OCI-LY3 (cell line): ENCODE results near the gene ECE1.

Source experiments
- H2AFZ ChIP-seq: fragments of 200-600, 300-600 bp; shearing (Covaris generic); 2 replicates; pipeline ENCODE4 v1.6.0; 2014; ENCODE audit warnings: antibody characterized with exemption, low read depth, low read length
- H3K27ac ChIP-seq: fragments of 200-600, 300-600 bp; sonication (generic); 2 replicates; pipeline ENCODE4 v1.5.1; 2014; ENCODE audit warnings: mild to moderate bottlenecking, low read length, moderate library complexity, mixed read lengths
- H3K27me3 ChIP-seq: fragments of 200-600, 300-600 bp; sonication (generic); 2 replicates; pipeline ENCODE4 v1.6.1; 2014; ENCODE audit warnings: low read depth, low read length, mixed read lengths
- H3K36me3 ChIP-seq: fragments of 200-600, 300-600 bp; sonication (generic); replicated peaks from 2 replicates; pipeline ENCODE3; 2014; ENCODE audit warnings: low read depth, low read length, mixed read lengths
- H3K4me1 ChIP-seq: fragments of 300-600, 200-600 bp; sonication (generic); 2 replicates; pipeline ENCODE4 v1.6.1; 2014; ENCODE audit warnings: low read length, mixed read lengths
- H3K4me2 ChIP-seq: fragments of 200-600, 300-600 bp; sonication (generic); 2 replicates; pipeline ENCODE4 v1.6.1; 2014; ENCODE audit warnings: low read length, mixed read lengths
- H3K4me3 ChIP-seq: fragments of 300-600, 200-600 bp; sonication (generic); 2 replicates; pipeline ENCODE4 v1.5.1; 2014; ENCODE audit warnings: antibody characterized with exemption, mild to moderate bottlenecking, low read length, moderate library complexity
- H3K79me2 ChIP-seq: fragments of 300-600, 200-600 bp; shearing (Covaris generic); 2 replicates; pipeline ENCODE4 v1.6.1; 2014; ENCODE audit warnings: mild to moderate bottlenecking, low read length, mixed read lengths
- H3K9ac ChIP-seq: fragments of 300-600, 200-600 bp; shearing (Covaris generic); 2 replicates; pipeline ENCODE4 v1.6.0; 2014; ENCODE audit warnings: mild to moderate bottlenecking, low read length, moderate library complexity
- H3K9me3 ChIP-seq: fragments of 200-600, 300-600 bp; shearing (Covaris generic); 2 replicates; pipeline ENCODE4 v1.6.1; 2014; ENCODE audit warnings: low read length, mixed read lengths; ENCODE audit not compliant: insufficient read depth
- H4K20me1 ChIP-seq: fragments of 200-600, 300-600 bp; sonication (generic); 2 replicates; pipeline ENCODE4 v1.6.1; 2016; ENCODE audit warnings: low read length, mixed read lengths; ENCODE audit not compliant: insufficient read depth
- EZH2phosphoT487 ChIP-seq: fragments of 200-600 bp; shearing (Covaris generic); IDR thresholded peaks from 2 replicates; pipeline ENCODE4 v1.6.1; 2018; ENCODE audit warnings: antibody characterized with exemption, mixed run types, low read depth
- TF ChIP-seq, protein P1 (sequence below): fragments of 200-600, 300-600 bp; sonication (generic); IDR thresholded peaks from 2 replicates; pipeline ENCODE4 v1.5.1; 2014; ENCODE audit warnings: antibody characterized with exemption, low read length, low read depth

Gene ECE1

DNA sequence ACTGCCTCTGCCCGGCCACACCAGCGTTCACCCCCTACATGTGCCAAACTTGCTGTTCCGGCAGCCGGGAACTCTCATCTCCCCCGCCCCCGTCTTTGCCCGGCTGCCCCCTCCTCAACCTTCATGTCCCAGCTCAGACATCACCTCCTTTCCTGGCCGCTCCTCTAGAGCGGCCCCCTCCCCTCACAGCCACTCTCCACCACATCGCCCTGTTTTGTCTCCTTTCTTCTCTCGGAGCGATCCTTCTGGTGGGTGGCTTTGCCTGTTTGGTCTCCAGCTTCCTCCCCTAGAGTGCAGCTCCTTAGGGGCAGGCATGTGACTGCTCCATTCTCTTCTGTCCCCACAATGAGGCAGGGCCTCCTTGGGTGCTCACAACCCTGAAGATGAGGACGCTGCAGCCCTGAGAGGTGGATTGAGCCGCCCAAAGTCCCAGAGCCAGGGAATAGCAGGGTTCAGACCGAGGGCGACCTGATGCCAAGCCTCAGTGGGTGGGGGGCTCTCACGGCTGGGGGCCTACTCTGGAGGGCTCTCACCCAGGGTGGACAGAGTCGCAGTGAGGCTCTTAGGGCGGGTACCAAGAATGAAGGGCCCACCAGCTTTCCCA lies 44.9 kb upstream of the ECE1 start:
- Histone ChIP-seq H3K4me2 (peak overlapping the region; percentile 98), H3K27me3 (no peaks in the 10 kb centered on the region), H3K9me3 (no peaks in the 10 kb centered on the region), H3K79me2 (peaks cover 95% of the 10 kb centered on the region), H3K36me3 (peaks cover 3% of the 10 kb centered on the region), H3K4me1 (peaks cover 24% of the 10 kb centered on the region), H3K9ac (peak overlapping the region; percentile 76), H3K27ac (0 out of 2 replicates have a peak overlapping the region, but pooled peaks have one; percentile 20), H2AFZ (no peak overlapping the region), H3K4me3 (peak overlapping the region; percentile 79), H4K20me1 (peaks cover 45% of the 10 kb centered on the region)
- TF ChIP-seq, protein P1, sequence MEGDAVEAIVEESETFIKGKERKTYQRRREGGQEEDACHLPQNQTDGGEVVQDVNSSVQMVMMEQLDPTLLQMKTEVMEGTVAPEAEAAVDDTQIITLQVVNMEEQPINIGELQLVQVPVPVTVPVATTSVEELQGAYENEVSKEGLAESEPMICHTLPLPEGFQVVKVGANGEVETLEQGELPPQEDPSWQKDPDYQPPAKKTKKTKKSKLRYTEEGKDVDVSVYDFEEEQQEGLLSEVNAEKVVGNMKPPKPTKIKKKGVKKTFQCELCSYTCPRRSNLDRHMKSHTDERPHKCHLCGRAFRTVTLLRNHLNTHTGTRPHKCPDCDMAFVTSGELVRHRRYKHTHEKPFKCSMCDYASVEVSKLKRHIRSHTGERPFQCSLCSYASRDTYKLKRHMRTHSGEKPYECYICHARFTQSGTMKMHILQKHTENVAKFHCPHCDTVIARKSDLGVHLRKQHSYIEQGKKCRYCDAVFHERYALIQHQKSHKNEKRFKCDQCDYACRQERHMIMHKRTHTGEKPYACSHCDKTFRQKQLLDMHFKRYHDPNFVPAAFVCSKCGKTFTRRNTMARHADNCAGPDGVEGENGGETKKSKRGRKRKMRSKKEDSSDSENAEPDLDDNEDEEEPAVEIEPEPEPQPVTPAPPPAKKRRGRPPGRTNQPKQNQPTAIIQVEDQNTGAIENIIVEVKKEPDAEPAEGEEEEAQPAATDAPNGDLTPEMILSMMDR = no peak
- no peak for TF ChIP-seq EZH2phosphoT487

DNA sequence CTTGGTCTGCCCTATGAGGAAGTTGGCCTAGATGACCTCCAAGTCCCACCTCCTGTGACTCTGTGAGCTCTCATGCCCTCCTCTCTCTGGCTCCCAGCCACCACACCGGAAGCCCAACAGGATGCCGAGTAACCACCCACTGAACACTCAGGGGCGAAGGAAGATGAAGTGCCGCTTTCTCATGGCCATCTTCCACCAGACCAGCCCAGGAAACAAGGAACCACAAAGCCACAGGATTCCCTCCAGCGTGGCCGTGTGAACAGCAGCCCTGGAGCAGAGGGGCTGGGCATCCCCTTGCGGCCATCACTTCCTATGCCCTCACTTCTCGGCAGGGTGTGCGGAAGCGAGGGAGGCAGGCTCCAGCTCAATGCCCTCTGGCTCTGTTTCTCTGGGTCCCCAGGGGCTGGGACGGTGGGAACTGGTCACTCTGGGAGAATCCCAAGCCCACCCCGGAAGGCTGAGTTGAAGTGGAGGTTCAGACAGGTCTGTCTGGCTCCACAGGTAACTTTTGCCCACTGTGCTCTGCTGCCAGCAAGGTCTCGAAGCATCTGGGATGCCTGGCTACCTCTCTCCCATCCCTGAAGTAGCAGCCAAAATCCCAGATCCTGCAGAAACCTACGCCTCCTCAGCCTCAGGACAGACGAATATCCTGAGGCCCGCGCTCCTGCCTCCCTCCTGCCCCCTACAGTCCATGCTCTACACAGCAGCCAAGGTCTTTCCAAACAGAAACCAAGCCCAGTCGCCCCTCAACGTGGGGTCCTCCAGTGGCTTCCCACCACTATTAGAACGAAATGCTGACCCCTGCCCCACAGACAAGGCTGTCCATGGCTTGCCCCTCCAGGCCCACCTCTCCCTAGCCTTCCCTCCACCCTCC lies 44.2 kb upstream of the ECE1 start:
- peak overlapping the region; percentile 98 for H3K4me2 ChIP-seq
- H3K27me3 ChIP-seq = no peaks in the 10 kb centered on the region
- H4K20me1 ChIP-seq = peaks cover 41% of the 10 kb centered on the region
- H3K27ac ChIP-seq = peak overlapping the region; percentile 68
- peak overlapping the region; percentile 79 for H3K4me3 ChIP-seq
- no peaks in the 10 kb centered on the region for H3K9me3 ChIP-seq
- no peak for TF ChIP-seq EZH2phosphoT487
- TF ChIP-seq, protein P1 = peak; percentile 55
- peaks cover 27% of the 10 kb centered on the region for H3K4me1 ChIP-seq
- H3K36me3 ChIP-seq = peaks cover 3% of the 10 kb centered on the region
- H3K79me2 ChIP-seq = peaks cover 92% of the 10 kb centered on the region
- peak overlapping the region; percentile 76 for H3K9ac ChIP-seq
- H2AFZ ChIP-seq = no peak overlapping the region

DNA sequence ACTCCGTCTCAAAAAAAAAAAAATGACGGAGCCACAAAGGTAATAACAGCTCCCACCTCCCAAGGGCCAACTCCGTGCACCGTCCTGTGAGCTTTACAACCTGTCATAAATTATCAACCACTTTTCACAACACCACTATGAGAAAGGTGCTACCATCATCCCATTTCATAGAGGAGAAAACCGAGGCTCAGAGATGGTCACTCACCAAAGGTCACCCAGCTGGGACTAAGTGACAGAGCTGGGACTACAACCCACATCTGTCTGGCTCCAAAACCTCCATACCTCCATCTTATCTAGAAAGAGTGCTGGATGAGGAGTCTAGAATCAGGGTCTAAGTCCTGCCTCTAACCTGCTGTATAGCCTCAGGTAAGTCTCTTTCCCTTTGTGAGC lies 43.6 kb upstream of the ECE1 start:
- Histone ChIP-seq H3K27me3 (no peaks in the 10 kb centered on the region), H3K4me2 (peak overlapping the region; percentile 98), H3K79me2 (peaks cover 92% of the 10 kb centered on the region), H3K9me3 (no peaks in the 10 kb centered on the region), H4K20me1 (peaks cover 37% of the 10 kb centered on the region), H3K4me3 (peak overlapping the region; percentile 79), H3K27ac (peak overlapping the region; percentile 68), H3K4me1 (peaks cover 29% of the 10 kb centered on the region), H3K9ac (peak overlapping the region; percentile 76; the same call in 1 of the 2 replicates), H2AFZ (no peak overlapping the region), H3K36me3 (peaks cover 3% of the 10 kb centered on the region)
- no peak for TF ChIP-seq EZH2phosphoT487
- TF ChIP-seq, protein P1 = no peak

DNA sequence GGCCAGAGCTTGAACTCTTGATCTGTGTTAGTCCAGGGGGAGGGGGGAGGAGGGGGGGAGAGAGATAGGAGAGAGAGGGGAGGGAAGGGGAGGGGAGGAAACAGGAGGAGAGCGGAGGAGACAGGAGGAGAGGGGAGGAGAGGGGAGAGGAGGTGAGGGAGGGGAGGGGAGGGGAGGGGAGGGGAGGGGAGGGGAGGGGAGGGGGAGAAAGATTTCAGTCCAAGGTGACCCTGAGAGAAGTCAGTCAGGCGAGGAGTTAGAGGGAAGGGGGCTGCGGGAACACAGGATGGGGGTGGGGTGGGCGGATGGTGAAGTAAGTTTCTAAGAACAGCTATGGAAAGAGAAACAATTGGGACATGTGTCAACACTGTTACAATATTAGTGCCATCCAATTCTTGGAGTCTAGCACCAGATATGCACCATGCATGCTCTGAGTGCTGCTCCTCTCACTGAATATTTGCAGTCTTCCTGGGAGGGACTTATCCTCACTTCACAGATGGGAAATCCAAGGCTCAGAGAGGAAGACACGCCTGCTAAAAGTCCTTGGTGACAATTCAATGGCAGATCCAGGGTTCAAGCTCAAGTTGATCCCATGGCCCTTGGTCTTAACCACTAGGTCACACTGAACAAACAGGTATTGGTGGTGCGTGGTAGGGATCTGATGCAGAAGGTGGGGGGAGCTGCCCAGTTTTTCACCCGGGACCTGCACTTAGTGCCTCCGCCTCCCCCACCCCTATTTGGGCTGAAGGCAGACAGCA lies 42.5 kb upstream of the ECE1 start:
- TF ChIP-seq EZH2phosphoT487 = no peak
- TF ChIP-seq, protein P1 = no peak
- Histone ChIP-seq H3K9me3 (no peaks in the 10 kb centered on the region), H2AFZ (no peak overlapping the region), H3K4me1 (peaks cover 29% of the 10 kb centered on the region), H3K27me3 (no peaks in the 10 kb centered on the region), H3K4me3 (no peak overlapping the region), H3K4me2 (no peak overlapping the region), H4K20me1 (peaks cover 26% of the 10 kb centered on the region), H3K36me3 (peaks cover 6% of the 10 kb centered on the region), H3K27ac (no peak overlapping the region), H3K79me2 (peaks cover 92% of the 10 kb centered on the region), H3K9ac (no peak overlapping the region)
